ENCODE data around the gene ANKMY1. TPM values are rescaled to one million over a fixed set of nuclear protein-coding genes. Genes with fewer than 3 reads are reported as not detected.

ANKMY1 gene
- total and polyA plus RNA-seq, 8 donors, result 6.9 to 20.1 (median 10.7) TPM

GRCh38 chr2:240449764-240450531 is 107.8 kb downstream of the ANKMY1 start:
- no peak for FAIRE-seq
- peak in 2 of 6 donors; percentile 11 to 49 for DNase-seq
- Histone ChIP-seq H3K9me3 (no peaks in the 10 kb centered on the region), H3K4me1 (peaks cover 0 to 3% (median 0%) of the 10 kb centered on the region in 3 donors), H3K27ac (no peak overlapping the region), H3K4me3 (no peak overlapping the region), H3K36me3 (no peaks in the 10 kb centered on the region), H3K27me3 (no peaks in the 10 kb centered on the region)
- 75 to 77% methylated on average over 22 of the region's 22 CpGs for WGBS, 2 donors
- no peak for TF ChIP-seq CTCF (IDR thresholded peaks at IDR 0.05)
- intact Hi-C loops (cut with DNase I), result loop anchor here in 1 of 3 donors (10.0 kb wide), 1 partner anchor 225 kb away; no protein-coding TSS in a partner anchor
- no peak for ATAC-seq

DNA sequence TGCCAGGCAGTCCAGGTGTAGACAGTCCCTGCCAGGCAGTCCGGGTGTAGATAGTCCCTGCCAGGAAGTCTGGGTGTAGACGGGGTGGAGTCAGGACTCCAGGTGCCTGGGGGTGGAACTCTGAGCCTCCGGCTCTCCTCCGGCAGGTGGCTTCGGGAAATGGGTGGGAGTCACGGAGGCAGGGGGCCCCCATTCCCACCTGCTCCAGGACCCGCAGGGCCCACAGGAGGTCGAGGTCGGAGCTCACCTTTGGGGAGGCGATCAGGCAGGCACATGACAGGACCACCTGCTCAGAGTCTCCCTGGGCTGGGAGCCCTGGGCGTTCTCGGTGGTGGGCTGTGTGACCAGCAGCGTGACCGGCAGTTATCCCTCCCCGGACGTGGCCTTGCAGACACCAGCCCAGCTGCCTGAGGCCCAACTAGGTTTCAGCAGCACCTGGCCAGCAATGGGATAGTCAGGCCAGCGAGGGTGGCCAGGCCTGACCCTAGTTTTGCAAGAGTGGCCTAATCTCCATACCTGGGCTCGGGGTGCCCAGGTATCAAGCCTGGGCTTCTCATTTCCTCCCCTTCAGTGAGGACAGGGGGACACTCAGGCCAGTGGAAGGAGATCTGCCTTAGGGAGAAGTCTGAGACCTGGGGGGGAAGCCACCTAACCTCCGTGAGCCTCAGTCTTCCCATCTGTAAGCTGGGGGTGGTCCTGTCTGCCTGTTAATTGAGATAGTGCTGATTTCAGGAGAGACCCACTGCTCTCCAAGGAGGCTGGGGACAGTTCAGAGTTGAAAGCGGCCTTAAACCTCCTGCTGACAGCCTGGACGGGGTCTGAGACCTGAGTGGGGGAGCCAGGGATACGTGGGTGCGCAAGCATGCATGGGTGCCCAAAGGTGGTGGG is 109.2 kb downstream of the ANKMY1 start:
- Histone ChIP-seq H3K27me3 (no peaks in the 10 kb centered on the region), H3K36me3 (no peaks in the 10 kb centered on the region), H3K9me3 (no peaks in the 10 kb centered on the region), H3K4me1 (peaks cover 0 to 3% (median 0%) of the 10 kb centered on the region in 3 donors), H3K4me3 (no peak overlapping the region), H3K27ac (no peak overlapping the region)
- FAIRE-seq, result no peak
- WGBS, 2 donors, result 89 to 90% methylated on average over 22 to 23 of the region's 23 CpGs
- intact Hi-C loops (cut with DNase I), result loop anchor here in 1 of 3 donors (10.0 kb wide), 1 partner anchor 224 kb away; no protein-coding TSS in a partner anchor
- no peak for ATAC-seq
- TF ChIP-seq CTCF (IDR thresholded peaks at IDR 0.05), result no peak
- DNase-seq, result peak in 1 of 6 donors; percentile 58

DNA sequence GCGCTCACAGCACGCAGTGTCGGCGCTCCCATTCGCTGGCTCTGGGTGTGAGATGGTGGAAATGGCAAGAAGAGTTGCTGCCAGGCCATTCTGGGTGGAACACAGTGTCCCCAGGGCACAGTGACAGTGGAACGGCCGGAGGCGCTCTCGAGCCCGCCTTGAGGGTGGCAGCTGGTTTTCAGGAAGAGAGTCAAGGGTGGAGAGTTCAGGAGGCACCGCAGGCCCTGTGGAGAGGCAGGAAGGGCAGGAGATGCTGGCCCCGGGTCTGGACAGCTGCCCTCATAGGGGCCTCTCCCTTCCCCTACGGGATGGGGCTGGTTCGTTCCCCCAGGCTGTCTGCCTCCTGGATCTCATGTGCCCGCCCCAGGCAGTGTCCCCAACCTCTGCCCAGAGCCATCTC is 109.9 kb downstream of the ANKMY1 start:
- intact Hi-C loops (cut with DNase I), result loop anchor here in 1 of 3 donors (10.0 kb wide), 1 partner anchor 223 kb away; no protein-coding TSS in a partner anchor
- Histone ChIP-seq H3K27me3 (no peaks in the 10 kb centered on the region), H3K36me3 (no peaks in the 10 kb centered on the region), H3K4me1 (peaks cover 0 to 3% (median 0%) of the 10 kb centered on the region in 3 donors), H3K27ac (no peak overlapping the region), H3K9me3 (no peaks in the 10 kb centered on the region), H3K4me3 (no peak overlapping the region)
- DNase-seq, result no peak
- ATAC-seq, result no peak
- no peak for FAIRE-seq
- WGBS, 2 donors, result 88 to 90% methylated on average over 15 of the region's 15 CpGs
- no peak for TF ChIP-seq CTCF (IDR thresholded peaks at IDR 0.05)

- ATAC-seq (no peak), DNase-seq (peak in 1 of 6 donors; percentile 79), FAIRE-seq (no peak)
- Histone ChIP-seq H3K4me3 (no peak overlapping the region), H3K27me3 (no peaks in the 10 kb centered on the region), H3K36me3 (no peaks in the 10 kb centered on the region), H3K4me1 (peaks cover 0 to 3% (median 0%) of the 10 kb centered on the region in 3 donors), H3K27ac (no peak overlapping the region), H3K9me3 (no peaks in the 10 kb centered on the region)
- intact Hi-C loops (cut with DNase I), result loop anchor here in 1 of 3 donors (10.0 kb wide), 1 partner anchor 223 kb away; no protein-coding TSS in a partner anchor
- 78 to 81% methylated on average over 22 of the region's 22 CpGs for WGBS, 2 donors
- no peak for TF ChIP-seq CTCF (IDR thresholded peaks at IDR 0.05)
Measured at GRCh38 chr2:240447331-240447730, 110.5 kb downstream of the ANKMY1 start.

Measured in pancreas (tissue), 10 donors.